Ovary (tissue), 3 donors: ENCODE results near the gene IFNLR1.

Experiments used
- CTCF ChIP-seq, 3 donors: fragments of 450-650 bp in 2 of 3; fragments of 200-600 bp in 1 of 3; IDR thresholded peaks; one replicate each; pipeline versions ENCODE4 v1.5.1 to v1.8.0; 2016 to 2022; ENCODE audit warnings: antibody characterized with exemption in 3 of 3, mild to moderate bottlenecking in 1 of 3
- EP300 ChIP-seq: sonication (generic); formaldehyde crosslinking; IDR thresholded peaks from one replicate; pipeline ENCODE4 v1.6.1; 2017; ENCODE audit warnings: antibody characterized with exemption
- POLR2A ChIP-seq: fragments of 450-650 bp; IDR thresholded peaks from one replicate; pipeline ENCODE4 v1.6.1; 2017; ENCODE audit warnings: antibody characterized with exemption, mild to moderate bottlenecking, moderate library complexity
- donor health status: DM: no; HTN: no; CAD: no.

GRCh38 chr1:24209097-24209496 is 22.0 kb upstream of the IFNLR1 start:
- TF ChIP-seq POLR2A (no peak), CTCF (IDR thresholded peaks at IDR 0.05) (no peak), EP300 (no peak)
